HepG2 (cell line): ENCODE data around the gene CENPW. TPM values are rescaled to one million over a fixed set of nuclear protein-coding genes. Genes with fewer than 3 reads are reported as not detected.

ENCODE experiments used
- CENPT ChIP-seq: sonication (generic); formaldehyde crosslinking; IDR thresholded peaks from 2 replicates; pipeline ENCODE4 v1.8.0; 2022; ENCODE audit warnings: low read depth, mild to moderate bottlenecking, moderate library complexity, missing genetic modification reagents
- HNF1B ChIP-seq: sonication (generic); formaldehyde crosslinking; IDR thresholded peaks from 2 replicates; pipeline ENCODE4 v1.5.1; 2020; ENCODE audit warnings: mild to moderate bottlenecking, moderate library complexity, missing genetic modification reagents
- ISX ChIP-seq: sonication (generic); formaldehyde crosslinking; conservative IDR thresholded peaks from 2 replicates; pipeline ENCODE4 v1.5.0; 2020; ENCODE audit warnings: missing genetic modification reagents
- KDM2A ChIP-seq: sonication (generic); formaldehyde crosslinking; IDR thresholded peaks from 2 replicates; pipeline ENCODE4 v1.4.0; 2020; ENCODE audit warnings: low read depth, missing genetic modification reagents, borderline replicate concordance
- MEIS1 ChIP-seq: sonication (generic); formaldehyde crosslinking; IDR thresholded peaks from 2 replicates; pipeline ENCODE4 v1.9.0; 2021; ENCODE audit warnings: mild to moderate bottlenecking, missing genetic modification reagents, moderate library complexity, borderline replicate concordance
- MYPOP ChIP-seq: sonication (generic); formaldehyde crosslinking; IDR thresholded peaks from 2 replicates; pipeline ENCODE4 v1.8.1; 2023; ENCODE audit warnings: mild to moderate bottlenecking, moderate library complexity, missing genetic modification reagents
- RXRA ChIP-seq: sonication (generic); formaldehyde crosslinking; IDR thresholded peaks from 2 replicates; pipeline ENCODE4 v1.5.1; 2020; ENCODE audit warnings: missing genetic modification reagents
- SOX13 ChIP-seq, 3 experiments: fragments of 450-650 bp in 1 of 3; sonication (generic) in 1 of 3; formaldehyde crosslinking in 1 of 3; IDR thresholded peaks in 2 of 3; conservative IDR thresholded peaks in 1 of 3; 2 replicates each; pipeline versions ENCODE4 v1.5.0 to v1.6.1; 2016 to 2020; ENCODE audit warnings: antibody characterized with exemption in 1 of 3, mild to moderate bottlenecking in 1 of 3, missing compliant biosample characterization in 1 of 3, missing genetic modification reagents in 1 of 3, moderate library complexity in 1 of 3
- STAT5B ChIP-seq: sonication (generic); formaldehyde crosslinking; IDR thresholded peaks from 2 replicates; pipeline ENCODE4 v1.4.0; 2020; ENCODE audit warnings: missing genetic modification reagents
- TERF1 ChIP-seq: sonication (generic); formaldehyde crosslinking; IDR thresholded peaks from 2 replicates; pipeline ENCODE4 v1.8.0; 2022; ENCODE audit warnings: mild to moderate bottlenecking, missing genetic modification reagents, moderate library complexity
- ZBTB42 ChIP-seq: sonication (generic); formaldehyde crosslinking; IDR thresholded peaks from 2 replicates; pipeline ENCODE4 v1.5.0; 2020; ENCODE audit warnings: mild to moderate bottlenecking, missing genetic modification reagents
- ZNF276 ChIP-seq: sonication (generic); formaldehyde crosslinking; IDR thresholded peaks from 2 replicates; pipeline ENCODE4 v1.4.0; 2020; ENCODE audit warnings: mild to moderate bottlenecking, low read depth, missing genetic modification reagents
- ZNF282 ChIP-seq: fragments of 450-650 bp; IDR thresholded peaks from 2 replicates; pipeline ENCODE4 v1.6.1; 2018; ENCODE audit not compliant: partially characterized antibody
- ZNF367 ChIP-seq: sonication (generic); formaldehyde crosslinking; IDR thresholded peaks from 2 replicates; pipeline ENCODE4 v1.4.0; 2020; ENCODE audit warnings: missing genetic modification reagents, borderline replicate concordance
- ZNF615 ChIP-seq: sonication (generic); formaldehyde crosslinking; IDR thresholded peaks from 2 replicates; pipeline ENCODE4 v1.5.0; 2020; ENCODE audit warnings: mild to moderate bottlenecking, missing genetic modification reagents, borderline replicate concordance
- ZNF720 ChIP-seq: sonication (generic); formaldehyde crosslinking; IDR thresholded peaks from 2 replicates; pipeline ENCODE4 v1.4.0; 2020; ENCODE audit warnings: missing genetic modification reagents
- ZNF761 ChIP-seq: sonication (generic); formaldehyde crosslinking; conservative IDR thresholded peaks from 2 replicates; pipeline ENCODE4 v1.4.0; 2020; ENCODE audit warnings: mild to moderate bottlenecking, missing genetic modification reagents
- ZSCAN9 ChIP-seq: IDR thresholded peaks from 2 replicates; pipeline ENCODE4 v1.6.1; 2016; ENCODE audit warnings: borderline replicate concordance
- ZZZ3 ChIP-seq: sonication (generic); formaldehyde crosslinking; IDR thresholded peaks from 2 replicates; pipeline ENCODE4 v1.4.0; 2020; ENCODE audit warnings: missing genetic modification reagents, mild to moderate bottlenecking, borderline replicate concordance
- polyA plus RNA-seq, 8 experiments: library from polyadenylated mRNA; depleted of rRNA in 3 of 8; stranded (reverse) in 7 of 8; unstranded in 1 of 8; fragments of >200 nt; fragmentation: Illumina TruSeq in 4 of 8; extraction: Trizol in 4 of 8; gene quantifications; 2 replicates each; pipeline versions ENCODE4 v1.2.1 to v1.2.3, GENCODE V29; 2011 to 2016; ENCODE audit warnings: low read depth in 4 of 8, missing spikeins in 1 of 8, mixed read lengths in 1 of 8; ENCODE audit not compliant: insufficient read depth in 1 of 8
- total RNA-seq, 5 experiments: library from RNA; depleted of rRNA; stranded (reverse); fragments of >200 nt; fragmentation: Illumina TruSeq; extraction: Trizol; gene quantifications; 2 replicates each; pipeline ENCODE4 v1.2.3, GENCODE V29; 2016; ENCODE audit warnings: low read depth in 1 of 5

CENPW gene
- total and polyA plus RNA-seq, 2 of the 13 experiments (the other 11 are each of a cell fraction or from before 2014, with no cell fraction given): 8.6 to 94.7 TPM

GRCh38 chr6:126339796-126340609, at the start of gene CENPW (continued):
- TF ChIP-seq ZNF367 (CRISPR knock-in tag): no peak
- TF ChIP-seq ZBTB42 (CRISPR knock-in tag): no peak
- no peak for TF ChIP-seq ZNF720 (CRISPR knock-in tag)
- TF ChIP-seq MEIS1 (CRISPR knock-in tag): no peak; the same call in 1 of the 2 replicates
- 0 out of 2 replicates have a peak, but pooled peaks have one; percentile 48 for TF ChIP-seq ZNF761 (CRISPR knock-in tag)
- peak; percentile 22; the same call in 1 of the 2 replicates for TF ChIP-seq HNF1B (CRISPR knock-in tag)
- 0 out of 2 replicates have a peak, but pooled peaks have one; percentile 61 for TF ChIP-seq STAT5B (CRISPR knock-in tag)
- TF ChIP-seq TERF1 (CRISPR knock-in tag): no peak
- TF ChIP-seq ZNF615: no peak
- TF ChIP-seq ZNF276 (CRISPR knock-in tag): 0 out of 2 replicates have a peak, but pooled peaks have one; percentile 38
- TF ChIP-seq KDM2A (CRISPR knock-in tag): peak; percentile 98
- TF ChIP-seq ZZZ3 (CRISPR knock-in tag): 0 out of 2 replicates have a peak, but pooled peaks have one; percentile 30
- TF ChIP-seq ZSCAN9: peak; percentile 69; the same call in 1 of the 2 replicates
- TF ChIP-seq SOX13 (IDR thresholded peaks at IDR 0.05): no peak
- TF ChIP-seq SOX13 (CRISPR knock-in tag; conservative IDR thresholded peaks at IDR 0.05 in 1 of 2, IDR thresholded peaks at IDR 0.05 in 1 of 2): peak in 1 of 2 experiments; percentile 63; a peak in 1 of 4 replicates
- TF ChIP-seq ZNF282: no peak
- no peak for TF ChIP-seq ISX (CRISPR knock-in tag)
- no peak for TF ChIP-seq CENPT
- TF ChIP-seq MYPOP (CRISPR knock-in tag): peak; percentile 88
- TF ChIP-seq RXRA (CRISPR knock-in tag): no peak; the same call in 1 of the 2 replicates
